Measurements from ENCODE around the gene GK2. TPM values are rescaled to one million over a fixed set of nuclear protein-coding genes. Genes with fewer than 3 reads are reported as not detected.

GK2 gene
- polyA plus RNA-seq, 1 donor (not counting 4 experiments of a cell fraction or from before 2014, with no cell fraction given): not detected

DNA sequence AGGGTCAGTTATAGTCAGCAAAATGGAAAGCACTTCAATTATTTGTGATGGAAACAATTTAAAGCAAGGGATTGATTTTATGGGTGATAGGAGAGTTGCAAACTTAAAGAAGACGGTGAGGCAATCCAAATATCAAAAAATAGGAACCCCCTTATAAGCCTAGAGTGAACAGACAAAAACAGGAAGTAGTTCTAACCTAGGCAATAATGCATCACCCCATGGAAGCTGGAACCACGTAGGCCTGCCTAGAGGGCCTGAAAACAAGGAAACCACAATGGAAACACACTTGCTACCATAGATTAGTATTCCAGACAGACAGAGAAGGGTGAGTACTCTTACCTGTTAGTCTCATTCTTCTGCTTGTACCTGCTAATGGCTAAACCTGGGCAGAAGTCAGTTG lies 13.5 kb upstream of the GK2 start:
- no peak overlapping the region for H3K27ac ChIP-seq (ENCODE audit: control insufficient read depth, insufficient read depth, low read length)
- no peaks in the 10 kb centered on the region for H4K20me1 ChIP-seq (ENCODE audit: control insufficient read depth, extremely low read depth, insufficient read depth, low read length)
- no peaks in the 10 kb centered on the region for H3K9me1 ChIP-seq (ENCODE audit: control insufficient read depth, extremely low read depth, insufficient read depth, low read length)
- H3K4me1 ChIP-seq (ENCODE audit: control insufficient read depth, extremely low read depth, insufficient read depth, low read length): no peaks in the 10 kb centered on the region
- no peaks in the 10 kb centered on the region for H3K36me3 ChIP-seq (ENCODE audit: control insufficient read depth in 2 of 2, extremely low read depth in 1 of 2, insufficient read depth in 2 of 2, low read length in 2 of 2)
- FAIRE-seq: no peak
- H3K79me2 ChIP-seq (ENCODE audit: control insufficient read depth, insufficient read depth, low read length): no peaks in the 10 kb centered on the region
- dilution Hi-C loops (cut with MboI; ENCODE audit: extremely low pct_ligation_motif_present, low sequenced_read_pairs): no loop called here
- no peak overlapping the region for H2AFZ ChIP-seq (ENCODE audit: control insufficient read depth, low read length)
- no peaks in the 10 kb centered on the region for H3K9me3 ChIP-seq (ENCODE audit: control insufficient read depth, low read depth, low read length)
- TF ChIP-seq EZH2 (IDR thresholded peaks at IDR 0.05; ENCODE audit: low read length): no peak
- TF ChIP-seq, protein P1, sequence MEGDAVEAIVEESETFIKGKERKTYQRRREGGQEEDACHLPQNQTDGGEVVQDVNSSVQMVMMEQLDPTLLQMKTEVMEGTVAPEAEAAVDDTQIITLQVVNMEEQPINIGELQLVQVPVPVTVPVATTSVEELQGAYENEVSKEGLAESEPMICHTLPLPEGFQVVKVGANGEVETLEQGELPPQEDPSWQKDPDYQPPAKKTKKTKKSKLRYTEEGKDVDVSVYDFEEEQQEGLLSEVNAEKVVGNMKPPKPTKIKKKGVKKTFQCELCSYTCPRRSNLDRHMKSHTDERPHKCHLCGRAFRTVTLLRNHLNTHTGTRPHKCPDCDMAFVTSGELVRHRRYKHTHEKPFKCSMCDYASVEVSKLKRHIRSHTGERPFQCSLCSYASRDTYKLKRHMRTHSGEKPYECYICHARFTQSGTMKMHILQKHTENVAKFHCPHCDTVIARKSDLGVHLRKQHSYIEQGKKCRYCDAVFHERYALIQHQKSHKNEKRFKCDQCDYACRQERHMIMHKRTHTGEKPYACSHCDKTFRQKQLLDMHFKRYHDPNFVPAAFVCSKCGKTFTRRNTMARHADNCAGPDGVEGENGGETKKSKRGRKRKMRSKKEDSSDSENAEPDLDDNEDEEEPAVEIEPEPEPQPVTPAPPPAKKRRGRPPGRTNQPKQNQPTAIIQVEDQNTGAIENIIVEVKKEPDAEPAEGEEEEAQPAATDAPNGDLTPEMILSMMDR (optimal IDR thresholded peaks at IDR 0.05 in 1 of 3, IDR thresholded peaks at IDR 0.05 in 1 of 3, conservative IDR thresholded peaks at IDR 0.05 in 1 of 3; ENCODE audit: extremely low read depth in 1 of 3, insufficient read depth in 2 of 3, low read length in 3 of 3): no peak
- no peak overlapping the region for H3K4me3 ChIP-seq (ENCODE audit: control insufficient read depth in 2 of 3, extremely low read depth in 1 of 3, insufficient read depth in 2 of 3, low read depth in 1 of 3, low read length in 3 of 3)
- H3K9ac ChIP-seq (ENCODE audit: control insufficient read depth, extremely low read depth, insufficient read depth, low read length): no peak overlapping the region
- H3K4me2 ChIP-seq (ENCODE audit: control insufficient read depth, extremely low read depth, insufficient read depth, low read depth, low read length): no peak overlapping the region
- DNase-seq (ENCODE audit: low read depth, low spot score): no peak
- no peaks in the 10 kb centered on the region for H3K27me3 ChIP-seq (ENCODE audit: control insufficient read depth, extremely low read depth, insufficient read depth, low read length)

DNA sequence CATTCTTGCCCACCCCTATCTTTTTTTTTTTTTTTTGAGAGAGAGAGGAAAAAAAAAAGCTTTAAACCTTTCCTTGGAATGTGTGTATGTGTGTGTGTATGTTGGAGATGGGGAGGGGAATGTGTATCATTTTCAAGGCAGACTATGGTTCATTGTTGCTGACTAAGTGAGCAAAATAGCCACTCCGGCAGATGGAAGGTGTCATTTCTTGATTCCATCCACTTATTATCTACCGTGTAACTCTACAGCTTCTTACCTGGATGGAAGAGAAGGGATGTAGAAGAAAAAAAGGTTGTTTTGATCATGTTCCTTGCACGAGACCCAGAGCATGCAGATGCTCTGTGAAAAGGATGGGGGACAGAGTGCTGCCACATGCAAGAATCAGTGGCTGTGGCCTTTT lies 5.9 kb upstream of the GK2 start:
- no peaks in the 10 kb centered on the region for H3K27me3 ChIP-seq (ENCODE audit: control insufficient read depth, extremely low read depth, insufficient read depth, low read length)
- no peaks in the 10 kb centered on the region for H4K20me1 ChIP-seq (ENCODE audit: control insufficient read depth, extremely low read depth, insufficient read depth, low read length)
- H3K4me1 ChIP-seq (ENCODE audit: control insufficient read depth, extremely low read depth, insufficient read depth, low read length): no peaks in the 10 kb centered on the region
- H3K9ac ChIP-seq (ENCODE audit: control insufficient read depth, extremely low read depth, insufficient read depth, low read length): no peak overlapping the region
- no peak overlapping the region for H3K4me2 ChIP-seq (ENCODE audit: control insufficient read depth, extremely low read depth, insufficient read depth, low read depth, low read length)
- no peaks in the 10 kb centered on the region for H3K36me3 ChIP-seq (ENCODE audit: control insufficient read depth in 2 of 2, extremely low read depth in 1 of 2, insufficient read depth in 2 of 2, low read length in 2 of 2)
- no peak overlapping the region for H2AFZ ChIP-seq (ENCODE audit: control insufficient read depth, low read length)
- DNase-seq (ENCODE audit: low read depth, low spot score): no peak
- dilution Hi-C loops (cut with MboI; ENCODE audit: extremely low pct_ligation_motif_present, low sequenced_read_pairs): no loop called here
- no peaks in the 10 kb centered on the region for H3K9me3 ChIP-seq (ENCODE audit: control insufficient read depth, low read depth, low read length)
- H3K4me3 ChIP-seq (ENCODE audit: control insufficient read depth in 2 of 3, extremely low read depth in 1 of 3, insufficient read depth in 2 of 3, low read depth in 1 of 3, low read length in 3 of 3): no peak overlapping the region
- no peak for FAIRE-seq
- no peak overlapping the region for H3K27ac ChIP-seq (ENCODE audit: control insufficient read depth, insufficient read depth, low read length)
- TF ChIP-seq, protein P1 (optimal IDR thresholded peaks at IDR 0.05 in 1 of 3, IDR thresholded peaks at IDR 0.05 in 1 of 3, conservative IDR thresholded peaks at IDR 0.05 in 1 of 3; ENCODE audit: extremely low read depth in 1 of 3, insufficient read depth in 2 of 3, low read length in 3 of 3): no peak
- no peak for TF ChIP-seq EZH2 (IDR thresholded peaks at IDR 0.05; ENCODE audit: low read length)
- H3K79me2 ChIP-seq (ENCODE audit: control insufficient read depth, insufficient read depth, low read length): no peaks in the 10 kb centered on the region
- no peaks in the 10 kb centered on the region for H3K9me1 ChIP-seq (ENCODE audit: control insufficient read depth, extremely low read depth, insufficient read depth, low read length)
